Tibial nerve (tissue), 4 donors: ENCODE data around the gene RAET1E.

Experiments used
- CTCF ChIP-seq, 5 experiments: fragments of 200-600 bp in 3 of 5; fragments of 450-650 bp in 2 of 5; sonication (generic) in 3 of 5; IDR thresholded peaks; one replicate each; pipeline ENCODE4 v1.5.1; 2016 to 2019; ENCODE audit warnings: antibody characterized with exemption in 5 of 5, mild to moderate bottlenecking in 3 of 5, moderate library complexity in 2 of 5
- EP300 ChIP-seq, 2 donors: sonication (generic); formaldehyde crosslinking; IDR thresholded peaks; one replicate each; pipeline ENCODE4 v1.6.1; 2017; ENCODE audit warnings: antibody characterized with exemption in 2 of 2, mild to moderate bottlenecking in 1 of 2
- POLR2A ChIP-seq, 2 donors: fragments of 450-650 bp; IDR thresholded peaks; one replicate each; pipeline ENCODE4 v1.6.1; 2017; ENCODE audit warnings: antibody characterized with exemption in 2 of 2, mild to moderate bottlenecking in 2 of 2, moderate library complexity in 2 of 2

GRCh38 chr6:149905371-149905910 is 7.5 kb upstream of the RAET1E start:
- TF ChIP-seq CTCF (IDR thresholded peaks at IDR 0.05): no peak
- TF ChIP-seq POLR2A (IDR thresholded peaks at IDR 0.05): no peak
- TF ChIP-seq EP300 (IDR thresholded peaks at IDR 0.05): no peak
